ENCODE measurements around the gene TBC1D22A.
"Not testable (repeated sequence)": the region's sequence is repeated elsewhere in the genome, so short reads cannot be mapped to it uniquely, and the experiment has no call there.

TBC1D22A gene

GRCh38 chr22:47113853-47114415, 351.5 kb downstream of the TBC1D22A start:
- no peak for DNase-seq

GRCh38 chr22:47114813-47115517, 352.5 kb downstream of the TBC1D22A start:
- no peak for DNase-seq

GRCh38 chr22:47115518-47115890, 353.1 kb downstream of the TBC1D22A start:
- DNase-seq = no peak

- no peak for DNase-seq
These were observed 353.5 kb downstream of the TBC1D22A start for GRCh38 chr22:47115921-47116320.

- DNase-seq = no peak
These were observed 354.2 kb downstream of the TBC1D22A start for GRCh38 chr22:47116426-47117341.

- not testable (repeated sequence) for DNase-seq
These were observed 355.0 kb downstream of the TBC1D22A start for GRCh38 chr22:47117442-47117841.

- DNase-seq = no peak
These were observed 356.7 kb downstream of the TBC1D22A start for GRCh38 chr22:47119181-47119580.

GRCh38 chr22:47120399-47120798, 357.9 kb downstream of the TBC1D22A start:
- DNase-seq = no peak

- no peak for DNase-seq
These were observed 359.3 kb downstream of the TBC1D22A start for GRCh38 chr22:47121791-47122190.

- no peak for DNase-seq
These were observed 360.1 kb downstream of the TBC1D22A start for GRCh38 chr22:47122441-47123000.

GRCh38 chr22:47123006-47123826, 360.8 kb downstream of the TBC1D22A start:
- no peak for DNase-seq

- peak; percentile 47 for DNase-seq
These were observed 361.5 kb downstream of the TBC1D22A start for GRCh38 chr22:47123827-47124442.

- no peak for DNase-seq
These were observed 362.0 kb downstream of the TBC1D22A start for GRCh38 chr22:47124451-47124881.

- no peak for DNase-seq
These were observed 362.5 kb downstream of the TBC1D22A start for GRCh38 chr22:47124961-47125360.

GRCh38 chr22:47125603-47126002, 363.2 kb downstream of the TBC1D22A start:
- peak; percentile 20 for DNase-seq

- DNase-seq = no peak
These were observed 363.9 kb downstream of the TBC1D22A start for GRCh38 chr22:47126344-47126811.

GRCh38 chr22:47127441-47127871, 365.0 kb downstream of the TBC1D22A start:
- no peak for DNase-seq

GRCh38 chr22:47128216-47128615, 365.8 kb downstream of the TBC1D22A start:
- DNase-seq = no peak

GRCh38 chr22:47128622-47129215, 366.3 kb downstream of the TBC1D22A start:
- no peak for DNase-seq

GRCh38 chr22:47129902-47130635, 367.6 kb downstream of the TBC1D22A start:
- DNase-seq = no peak
